MM.1S (cell line): ENCODE results near the gene LRRTM1.

ENCODE experiments used
- DNase-seq: peaks from one replicate; pipeline ENCODE4 v3.0.0-alpha.2; 2015
- H2AFZ ChIP-seq: fragments of 300-600 bp; sonication (generic); 2 replicates; pipeline ENCODE4 v1.6.0; 2016; ENCODE audit warnings: antibody characterized with exemption, low read length
- H3F3A ChIP-seq: fragments of 300-600 bp; sonication (generic); 2 replicates; pipeline ENCODE4 v1.6.1; 2016; ENCODE audit warnings: mild to moderate bottlenecking, antibody characterized with exemption, low read length, moderate library complexity, mixed read lengths; ENCODE audit not compliant: insufficient read depth
- H3K27ac ChIP-seq: fragments of 300-600 bp; sonication (generic); 2 replicates; pipeline ENCODE4 v1.5.1; 2016; ENCODE audit warnings: mild to moderate bottlenecking, low read length
- H3K27me3 ChIP-seq: fragments of 300-600 bp; sonication (generic); replicated peaks from 2 replicates; pipeline ENCODE4 v1.6.0; 2016; ENCODE audit warnings: low read length; ENCODE audit not compliant: insufficient read depth
- H3K36me3 ChIP-seq: fragments of 300-600 bp; sonication (generic); replicated peaks from 2 replicates; pipeline ENCODE4 v1.6.1; 2016; ENCODE audit warnings: mild to moderate bottlenecking, low read length, mixed read lengths; ENCODE audit not compliant: insufficient read depth
- H3K4me1 ChIP-seq: fragments of 300-600 bp; sonication (generic); 2 replicates; pipeline ENCODE4 v1.6.1; 2016; ENCODE audit warnings: low read length, mixed read lengths
- H3K4me2 ChIP-seq: fragments of 300-600 bp; sonication (generic); 2 replicates; pipeline ENCODE4 v1.6.0; 2016; ENCODE audit warnings: low read depth, low read length
- H3K4me3 ChIP-seq: fragments of 300-600 bp; sonication (generic); 2 replicates; pipeline ENCODE4 v1.5.1; 2016; ENCODE audit warnings: low read length, mixed read lengths
- H3K79me2 ChIP-seq: fragments of 300-600 bp; sonication (generic); 2 replicates; pipeline ENCODE4 v1.6.1; 2016; ENCODE audit warnings: mixed run types, low read length, mixed read lengths
- H3K9ac ChIP-seq: fragments of 300-600 bp; sonication (generic); 2 replicates; pipeline ENCODE4 v1.6.1; 2016; ENCODE audit warnings: low read length, mixed read lengths
- H3K9me2 ChIP-seq: fragments of 300-600 bp; sonication (generic); replicated peaks from 2 replicates; pipeline ENCODE4 v1.6.1; 2016; ENCODE audit warnings: mild to moderate bottlenecking, low read length, mixed read lengths; ENCODE audit not compliant: insufficient read depth
- H3K9me3 ChIP-seq: fragments of 300-600 bp; sonication (generic); replicated peaks from 2 replicates; pipeline ENCODE4 v1.6.1; 2016; ENCODE audit warnings: mild to moderate bottlenecking, low read length, mixed read lengths; ENCODE audit not compliant: insufficient read depth
- H4K20me1 ChIP-seq: fragments of 300-600 bp; sonication (generic); 2 replicates; pipeline ENCODE4 v1.6.1; 2016; ENCODE audit warnings: mild to moderate bottlenecking, low read length, moderate library complexity, mixed read lengths; ENCODE audit not compliant: insufficient read depth
- CTCF ChIP-seq: fragments of 300-600 bp; sonication (generic); IDR thresholded peaks from 2 replicates; pipeline ENCODE4 v1.5.1; 2016; ENCODE audit warnings: antibody characterized with exemption, low read length, mixed read lengths
- EZH2 ChIP-seq: fragments of 300-600 bp; sonication (generic); optimal IDR thresholded peaks from 2 replicates; pipeline ENCODE3; 2017; ENCODE audit warnings: low read depth, mild to moderate bottlenecking, antibody characterized with exemption, low read length, mixed read lengths
- EZH2phosphoT487 ChIP-seq: fragments of 300-600 bp; sonication (generic); IDR thresholded peaks from 2 replicates; pipeline ENCODE4 v1.6.1; 2018; ENCODE audit warnings: antibody characterized with exemption, low read length

Gene LRRTM1

DNA sequence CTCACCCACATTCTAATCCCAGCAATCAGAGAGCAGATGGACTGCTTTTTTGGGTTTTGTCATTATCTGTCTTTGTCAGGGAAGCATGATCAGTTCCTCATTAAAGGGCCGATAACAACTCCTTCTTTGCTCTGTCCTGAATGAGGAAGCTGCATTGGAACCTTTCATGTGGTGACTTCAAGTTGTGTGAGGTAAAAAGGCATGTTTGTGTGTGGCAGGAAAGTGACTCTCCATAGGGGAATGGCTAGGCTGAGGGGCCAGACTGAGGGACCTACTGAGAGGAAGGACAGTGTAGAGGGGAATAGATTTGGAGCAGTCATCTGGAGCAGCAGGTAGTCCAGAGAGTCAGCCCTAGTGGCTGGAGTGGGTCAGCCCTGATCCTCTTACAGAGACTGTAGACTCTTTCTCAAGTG is 23.6 kb upstream of the LRRTM1 start:
- H3K4me1 ChIP-seq, result no peaks in the 10 kb centered on the region

DNA sequence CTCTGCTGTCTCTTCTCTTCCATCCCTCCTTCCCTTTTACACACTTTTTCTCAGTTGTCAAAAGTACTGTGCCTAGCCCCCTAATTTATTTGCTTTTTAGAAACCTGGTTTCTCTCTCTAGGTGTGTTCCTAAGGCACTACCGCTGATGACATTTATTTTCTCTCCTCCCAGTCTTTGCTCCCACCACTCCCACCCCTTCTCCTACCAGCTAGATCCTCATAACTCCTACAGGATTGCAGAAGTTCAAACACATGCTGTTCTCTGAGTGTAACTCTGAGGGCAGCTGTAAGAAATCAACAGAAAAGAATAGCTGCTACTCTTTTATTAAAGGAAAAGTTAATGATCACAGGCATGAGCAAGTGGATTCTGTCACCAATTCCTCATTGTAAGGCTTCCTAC is 22.3 kb upstream of the LRRTM1 start:
- H3K79me2 ChIP-seq, result no peaks in the 10 kb centered on the region
- no peaks in the 10 kb centered on the region for H3K9me2 ChIP-seq
- H3K4me2 ChIP-seq, result no peak overlapping the region
- H3K9ac ChIP-seq, result no peak overlapping the region
- no peaks in the 10 kb centered on the region for H3F3A ChIP-seq
- H3K4me3 ChIP-seq, result no peak overlapping the region
- H3K27me3 ChIP-seq, result no peaks in the 10 kb centered on the region
- no peaks in the 10 kb centered on the region for H3K9me3 ChIP-seq
- H3K27ac ChIP-seq, result no peak overlapping the region
- no peak overlapping the region for H2AFZ ChIP-seq
- DNase-seq, result no peak
- H3K36me3 ChIP-seq, result no peaks in the 10 kb centered on the region
- no peaks in the 10 kb centered on the region for H3K4me1 ChIP-seq
- TF ChIP-seq CTCF, result no peak
- no peak for TF ChIP-seq EZH2phosphoT487
- no peak for TF ChIP-seq EZH2
- no peaks in the 10 kb centered on the region for H4K20me1 ChIP-seq

More for the DNA sequence above, 23.6 kb upstream of the LRRTM1 start:
- H3K4me2 ChIP-seq, result no peak overlapping the region
- H3K9me2 ChIP-seq, result no peaks in the 10 kb centered on the region
- H3K79me2 ChIP-seq, result no peaks in the 10 kb centered on the region
- no peak overlapping the region for H2AFZ ChIP-seq
- no peak for DNase-seq
- no peak for TF ChIP-seq EZH2
- no peak for TF ChIP-seq CTCF
- no peak for TF ChIP-seq EZH2phosphoT487
- no peaks in the 10 kb centered on the region for H4K20me1 ChIP-seq
- no peaks in the 10 kb centered on the region for H3K36me3 ChIP-seq
- H3K4me3 ChIP-seq, result no peak overlapping the region
- no peaks in the 10 kb centered on the region for H3K27me3 ChIP-seq
- H3K9ac ChIP-seq, result no peak overlapping the region
- no peaks in the 10 kb centered on the region for H3F3A ChIP-seq
- H3K27ac ChIP-seq, result no peak overlapping the region
- no peaks in the 10 kb centered on the region for H3K9me3 ChIP-seq

DNA sequence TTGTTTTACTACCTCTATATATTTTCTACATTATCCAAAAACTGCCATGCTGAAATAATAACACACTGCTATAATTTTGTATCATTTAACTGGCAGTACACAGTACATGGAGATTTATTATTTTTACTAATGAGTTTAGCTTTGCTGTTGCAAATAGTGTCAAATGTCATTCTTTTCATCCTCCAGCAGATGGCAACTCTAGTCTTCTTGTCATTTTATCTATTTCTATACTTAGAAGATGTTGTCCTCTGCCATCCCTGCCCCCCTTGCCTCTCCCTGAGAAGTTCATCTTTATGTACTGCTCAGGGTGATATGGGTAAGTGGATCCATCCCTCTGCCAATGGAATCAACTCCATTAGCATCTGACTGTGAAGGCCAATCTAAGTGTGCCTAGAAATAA is 21.7 kb upstream of the LRRTM1 start:
- Histone ChIP-seq H3K27ac (no peak overlapping the region), H2AFZ (no peak overlapping the region), H3K9me2 (no peaks in the 10 kb centered on the region), H3K79me2 (no peaks in the 10 kb centered on the region), H3K9me3 (no peaks in the 10 kb centered on the region), H3K4me3 (no peak overlapping the region), H3K9ac (no peak overlapping the region), H3F3A (no peaks in the 10 kb centered on the region), H4K20me1 (no peaks in the 10 kb centered on the region), H3K27me3 (no peaks in the 10 kb centered on the region), H3K36me3 (no peaks in the 10 kb centered on the region), H3K4me1 (no peaks in the 10 kb centered on the region), H3K4me2 (no peak overlapping the region)
- TF ChIP-seq EZH2 (no peak), EZH2phosphoT487 (no peak), CTCF (peak; percentile 58)
- peak; percentile 52 for DNase-seq
